DOHH2 (cell line): Measurements from ENCODE around the gene GATA5.

Experiments used
- EZH2phosphoT487 ChIP-seq: fragments of 200-600 bp; sonication (generic); IDR thresholded peaks from 2 replicates; pipeline ENCODE4 v1.6.1; 2017; ENCODE audit warnings: borderline replicate concordance, mild to moderate bottlenecking, antibody characterized with exemption, low read length, moderate library complexity, mixed read lengths
- TF ChIP-seq, protein P1 (sequence below): fragments of 200-600 bp; sonication (generic); IDR thresholded peaks from one replicate; pipeline ENCODE4 v1.5.1; 2014; ENCODE audit warnings: antibody characterized with exemption, mild to moderate bottlenecking, low read depth, low read length; ENCODE audit not compliant: poor library complexity, severe bottlenecking

DNA sequence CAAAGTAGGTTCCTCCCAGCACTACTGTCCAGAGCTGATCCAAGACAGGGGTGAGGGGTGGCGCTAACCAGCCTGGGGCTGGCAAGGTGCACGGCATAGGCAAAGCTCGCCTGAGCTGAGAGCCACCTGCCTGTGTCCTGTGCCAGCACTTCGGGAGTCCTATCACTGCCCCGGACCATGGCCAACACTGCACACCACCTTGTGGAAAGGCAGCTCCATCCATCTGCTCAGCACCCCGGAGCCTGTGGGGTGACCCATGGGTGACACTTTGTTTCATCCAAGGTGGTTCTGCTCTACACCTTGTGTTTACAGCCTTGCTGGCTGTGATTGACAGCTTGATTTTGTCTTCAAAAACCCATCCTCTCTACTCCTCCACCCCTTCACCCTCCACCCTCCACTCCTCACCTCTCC, 32.9 kb upstream of the GATA5 start:
- TF ChIP-seq, protein P1, sequence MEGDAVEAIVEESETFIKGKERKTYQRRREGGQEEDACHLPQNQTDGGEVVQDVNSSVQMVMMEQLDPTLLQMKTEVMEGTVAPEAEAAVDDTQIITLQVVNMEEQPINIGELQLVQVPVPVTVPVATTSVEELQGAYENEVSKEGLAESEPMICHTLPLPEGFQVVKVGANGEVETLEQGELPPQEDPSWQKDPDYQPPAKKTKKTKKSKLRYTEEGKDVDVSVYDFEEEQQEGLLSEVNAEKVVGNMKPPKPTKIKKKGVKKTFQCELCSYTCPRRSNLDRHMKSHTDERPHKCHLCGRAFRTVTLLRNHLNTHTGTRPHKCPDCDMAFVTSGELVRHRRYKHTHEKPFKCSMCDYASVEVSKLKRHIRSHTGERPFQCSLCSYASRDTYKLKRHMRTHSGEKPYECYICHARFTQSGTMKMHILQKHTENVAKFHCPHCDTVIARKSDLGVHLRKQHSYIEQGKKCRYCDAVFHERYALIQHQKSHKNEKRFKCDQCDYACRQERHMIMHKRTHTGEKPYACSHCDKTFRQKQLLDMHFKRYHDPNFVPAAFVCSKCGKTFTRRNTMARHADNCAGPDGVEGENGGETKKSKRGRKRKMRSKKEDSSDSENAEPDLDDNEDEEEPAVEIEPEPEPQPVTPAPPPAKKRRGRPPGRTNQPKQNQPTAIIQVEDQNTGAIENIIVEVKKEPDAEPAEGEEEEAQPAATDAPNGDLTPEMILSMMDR: no peak
- no peak for TF ChIP-seq EZH2phosphoT487
